Retinal pigment epithelial cell (primary cell): Measurements from ENCODE around the gene ATG4C.
A peak's percentile ranks its signal among the peaks of the same experiment; 100 is the strongest.

Experiments
- DNase-seq: peaks from one replicate; pipeline ENCODE4 v3.0.0-alpha.2; 2010; ENCODE audit warnings: low read depth
- H3K4me3 ChIP-seq: 2 replicates; pipeline ENCODE4 v1.5.1; 2011; ENCODE audit warnings: mild to moderate bottlenecking, low read length, control low read depth, moderate library complexity
- TF ChIP-seq, protein P1 (sequence below): conservative IDR thresholded peaks from 2 replicates; pipeline ENCODE4 v1.5.1; 2011; ENCODE audit warnings: low read depth, low read length, control low read depth, inconsistent platforms

ATG4C gene

DNA sequence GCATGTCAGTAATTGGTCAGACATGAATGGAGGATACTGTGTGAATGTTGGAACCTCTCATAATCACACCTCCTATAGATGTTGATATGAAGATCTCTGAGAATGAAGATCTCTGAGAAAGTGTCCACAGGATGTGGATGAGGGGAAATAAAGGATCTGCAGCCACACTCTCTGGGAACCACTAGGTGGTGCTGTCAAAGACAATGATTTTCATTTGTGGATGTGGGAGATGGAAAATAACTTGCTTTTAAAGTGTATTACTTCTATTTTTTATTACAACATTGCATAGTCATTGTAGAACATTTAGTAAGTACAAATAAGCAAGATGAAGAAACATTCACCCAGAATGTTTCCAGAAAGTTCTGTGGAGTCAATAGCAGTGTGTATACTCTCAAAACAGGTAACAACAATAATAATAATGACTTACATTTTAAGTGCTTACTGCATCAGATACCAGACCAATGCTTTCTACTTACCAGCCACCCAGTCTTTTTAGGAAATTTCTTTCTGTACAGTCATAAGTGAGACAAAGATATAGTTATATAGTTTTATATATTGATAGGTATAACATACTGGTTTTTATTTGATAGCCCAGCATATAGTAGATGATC, 128.2 kb downstream of the ATG4C start:
- TF ChIP-seq, protein P1, sequence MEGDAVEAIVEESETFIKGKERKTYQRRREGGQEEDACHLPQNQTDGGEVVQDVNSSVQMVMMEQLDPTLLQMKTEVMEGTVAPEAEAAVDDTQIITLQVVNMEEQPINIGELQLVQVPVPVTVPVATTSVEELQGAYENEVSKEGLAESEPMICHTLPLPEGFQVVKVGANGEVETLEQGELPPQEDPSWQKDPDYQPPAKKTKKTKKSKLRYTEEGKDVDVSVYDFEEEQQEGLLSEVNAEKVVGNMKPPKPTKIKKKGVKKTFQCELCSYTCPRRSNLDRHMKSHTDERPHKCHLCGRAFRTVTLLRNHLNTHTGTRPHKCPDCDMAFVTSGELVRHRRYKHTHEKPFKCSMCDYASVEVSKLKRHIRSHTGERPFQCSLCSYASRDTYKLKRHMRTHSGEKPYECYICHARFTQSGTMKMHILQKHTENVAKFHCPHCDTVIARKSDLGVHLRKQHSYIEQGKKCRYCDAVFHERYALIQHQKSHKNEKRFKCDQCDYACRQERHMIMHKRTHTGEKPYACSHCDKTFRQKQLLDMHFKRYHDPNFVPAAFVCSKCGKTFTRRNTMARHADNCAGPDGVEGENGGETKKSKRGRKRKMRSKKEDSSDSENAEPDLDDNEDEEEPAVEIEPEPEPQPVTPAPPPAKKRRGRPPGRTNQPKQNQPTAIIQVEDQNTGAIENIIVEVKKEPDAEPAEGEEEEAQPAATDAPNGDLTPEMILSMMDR, result peak; percentile 82
- DNase-seq, result no peak

More for the DNA sequence above, 128.2 kb downstream of the ATG4C start:
- no peak overlapping the region for H3K4me3 ChIP-seq
